AG09319 (cell line): Measurements from ENCODE around the gene ARMC2.
A peak's percentile ranks its signal among the peaks of the same experiment; 100 is the strongest.

Experiments used
- DNase-seq: peaks from one replicate; pipeline ENCODE4 v3.0.0-alpha.2; 2010; ENCODE audit warnings: low read depth; ENCODE audit errors: extremely low read depth
- CTCF ChIP-seq: IDR thresholded peaks from 2 replicates; pipeline ENCODE4 v1.5.1; 2011; ENCODE audit warnings: low read depth, mild to moderate bottlenecking, inconsistent platforms, low read length, moderate library complexity

Gene ARMC2

GRCh38 chr6:108872575-108872974 is 24.4 kb downstream of the ARMC2 start:
- TF ChIP-seq CTCF, result no peak
- DNase-seq, result no peak

GRCh38 chr6:108873251-108873650 is 25.0 kb downstream of the ARMC2 start:
- DNase-seq, result no peak
- TF ChIP-seq CTCF, result no peak

DNA sequence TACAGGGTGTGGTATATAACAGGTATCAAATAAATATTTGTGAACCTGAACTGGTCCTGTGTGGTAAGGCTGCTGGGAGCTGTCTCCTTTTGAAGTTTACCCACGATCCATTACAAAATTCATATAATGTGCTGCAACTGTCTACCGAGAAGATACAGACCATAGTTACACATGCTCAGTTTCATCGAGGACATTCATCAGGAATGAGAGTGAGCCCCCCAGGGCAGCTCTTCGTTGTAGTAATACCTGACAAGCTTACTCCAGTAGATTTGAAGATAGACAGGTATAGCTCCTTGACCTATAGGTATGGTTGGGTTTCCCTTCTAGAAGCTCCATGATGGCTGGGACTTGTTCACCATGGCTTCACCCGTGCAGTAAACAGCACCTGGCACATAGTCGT is 25.7 kb downstream of the ARMC2 start:
- TF ChIP-seq CTCF, result no peak
- DNase-seq, result no peak

DNA sequence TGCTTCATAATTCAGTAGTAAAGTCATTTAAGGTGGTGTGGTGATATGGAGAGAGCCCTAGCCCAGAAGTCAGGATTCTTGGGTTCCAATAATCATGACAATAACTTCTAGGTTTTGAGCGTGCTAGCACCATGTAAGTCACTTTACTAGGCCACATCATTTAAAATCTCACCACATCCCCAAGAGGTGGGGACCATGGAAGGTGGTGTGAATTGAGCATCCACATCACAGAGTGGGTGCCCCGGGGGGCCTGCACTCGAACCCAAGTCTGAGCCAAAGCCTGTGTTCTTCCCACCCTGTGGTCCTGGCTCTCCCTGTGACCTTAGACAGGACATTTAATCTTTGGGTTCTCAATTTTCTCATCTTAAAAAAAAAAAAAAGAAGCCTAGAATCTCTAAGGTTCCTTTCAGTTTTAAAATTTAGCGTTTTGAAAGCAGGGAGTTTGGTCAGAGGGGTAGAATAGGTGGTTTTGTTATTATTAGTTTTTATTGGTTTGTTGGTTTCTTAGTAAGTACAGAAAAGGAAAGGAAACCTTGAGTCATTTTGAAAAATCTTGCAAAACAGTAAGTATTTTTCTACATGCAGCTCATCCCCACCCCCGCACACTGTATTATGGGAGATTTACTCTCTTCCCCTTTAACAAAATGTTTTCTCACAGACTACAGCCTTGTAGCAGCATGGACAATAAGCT is 26.4 kb downstream of the ARMC2 start:
- TF ChIP-seq CTCF, result no peak
- DNase-seq, result no peak

DNA sequence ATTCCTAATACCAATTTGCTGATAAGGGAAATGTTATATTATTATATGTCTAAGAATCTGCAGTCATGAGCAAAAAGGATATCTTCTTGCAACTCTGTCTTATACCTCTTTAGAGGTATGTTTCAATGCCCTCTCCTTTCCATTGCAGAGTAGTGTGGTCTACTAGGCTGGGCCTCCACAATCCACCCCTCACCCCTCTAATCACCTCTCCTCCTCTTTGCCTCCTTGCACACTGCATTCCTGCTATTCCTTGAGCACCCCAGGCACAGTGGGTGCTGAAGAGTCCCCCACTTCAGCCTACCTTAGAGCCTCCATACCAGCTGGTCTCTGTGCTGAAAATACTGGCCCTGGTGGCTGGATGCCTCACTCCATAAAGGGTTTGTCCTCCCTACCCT is 26.9 kb downstream of the ARMC2 start:
- no peak for DNase-seq
- TF ChIP-seq CTCF, result no peak

DNA sequence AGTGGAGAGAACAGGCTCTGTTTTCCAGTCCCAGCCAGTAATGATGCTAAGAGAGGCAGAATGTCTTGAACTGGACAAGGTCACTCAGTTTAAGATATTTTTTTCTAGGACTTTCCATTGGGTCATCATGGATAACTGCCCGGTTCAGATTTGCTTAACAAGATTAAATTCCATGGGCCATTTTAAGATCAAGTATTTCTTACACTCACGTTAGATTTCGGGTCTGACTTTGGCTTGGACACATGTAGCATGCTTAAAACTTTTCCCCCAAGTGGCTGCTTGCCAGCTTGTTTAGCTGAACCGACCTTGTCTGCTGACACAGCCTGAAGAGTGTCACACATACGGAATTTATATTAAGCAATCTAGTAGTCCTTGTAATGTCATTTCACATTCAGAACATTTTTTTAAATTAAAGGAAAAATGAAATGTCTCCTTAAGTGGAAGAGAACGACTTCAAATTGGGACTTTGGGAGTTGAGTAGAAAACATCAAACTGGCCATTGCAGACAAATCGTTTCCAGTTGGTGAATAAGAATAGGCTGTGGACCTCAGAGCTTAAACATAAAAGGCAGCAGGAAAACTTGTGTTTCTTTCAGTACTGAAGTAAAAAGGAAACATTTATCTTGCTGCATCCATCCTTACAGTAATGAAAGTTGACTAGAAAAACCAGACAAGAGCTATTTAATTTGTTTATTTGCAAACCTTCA is 29.0 kb downstream of the ARMC2 start:
- peak; percentile 76 for DNase-seq
- no peak for TF ChIP-seq CTCF

- no peak for DNase-seq
- TF ChIP-seq CTCF, result no peak
These were observed 30.7 kb downstream of the ARMC2 start for GRCh38 chr6:108878942-108879341.
